ENCODE results near the gene GHSR.

Gene GHSR

GRCh38 chr3:172476347-172476746 lies 28.1 kb upstream of the GHSR start:
- no peaks in the 10 kb centered on the region for H3K79me2 ChIP-seq (ENCODE audit: insufficient read depth, low read length)
- peak overlapping the region; percentile 50 for H3K9ac ChIP-seq (ENCODE audit: low read depth, low read length)
- peak overlapping the region; percentile 65 for H3K4me2 ChIP-seq (ENCODE audit: insufficient read depth, low read length)
- ATAC-seq (ENCODE audit: insufficient read depth, low read depth) (no peak), DNase-seq (no peak)
- no peak for TF ChIP-seq EZH2 (IDR thresholded peaks at IDR 0.05; ENCODE audit: borderline replicate concordance, low read depth, low read length, severe bottlenecking)
- no peak for TF ChIP-seq CTCF (IDR thresholded peaks at IDR 0.05; ENCODE audit: borderline replicate concordance, extremely low read depth, low read length, poor library complexity, severe bottlenecking)
- H3K36me3 ChIP-seq (ENCODE audit: insufficient read depth, low read length): no peaks in the 10 kb centered on the region
- H4K20me1 ChIP-seq (ENCODE audit: insufficient read depth, low read length): no peaks in the 10 kb centered on the region
- H3K4me1 ChIP-seq (ENCODE audit: insufficient read depth, low read length): peaks cover 20% of the 10 kb centered on the region
- H3K9me3 ChIP-seq (ENCODE audit: insufficient read depth, low read length, severe bottlenecking): no peaks in the 10 kb centered on the region
- no peaks in the 10 kb centered on the region for H3K27me3 ChIP-seq (ENCODE audit: insufficient read depth, low read length, poor library complexity)
- peak overlapping the region; percentile 62 for H3K27ac ChIP-seq (ENCODE audit: low read length)
- peak overlapping the region; percentile 81 for H2AFZ ChIP-seq (ENCODE audit: low read depth, low read length)
- H3K4me3 ChIP-seq (ENCODE audit: low read depth in 1 of 2, low read length in 2 of 2): no peak overlapping the region

GRCh38 chr3:172475703-172476102 lies 27.4 kb upstream of the GHSR start:
- no peak for TF ChIP-seq CTCF (IDR thresholded peaks at IDR 0.05; ENCODE audit: borderline replicate concordance, extremely low read depth, low read length, poor library complexity, severe bottlenecking)
- TF ChIP-seq EZH2 (IDR thresholded peaks at IDR 0.05; ENCODE audit: borderline replicate concordance, low read depth, low read length, severe bottlenecking): no peak
- Histone ChIP-seq H3K4me1 (ENCODE audit: insufficient read depth, low read length) (peaks cover 20% of the 10 kb centered on the region), H3K4me2 (ENCODE audit: insufficient read depth, low read length) (no peak overlapping the region), H3K36me3 (ENCODE audit: insufficient read depth, low read length) (no peaks in the 10 kb centered on the region), H3K27me3 (ENCODE audit: insufficient read depth, low read length, poor library complexity) (no peaks in the 10 kb centered on the region), H3K9ac (ENCODE audit: low read depth, low read length) (no peak overlapping the region), H3K79me2 (ENCODE audit: insufficient read depth, low read length) (no peaks in the 10 kb centered on the region), H2AFZ (ENCODE audit: low read depth, low read length) (no peak overlapping the region), H3K9me3 (ENCODE audit: insufficient read depth, low read length, severe bottlenecking) (no peaks in the 10 kb centered on the region), H4K20me1 (ENCODE audit: insufficient read depth, low read length) (no peaks in the 10 kb centered on the region), H3K27ac (ENCODE audit: low read length) (no peak overlapping the region), H3K4me3 (ENCODE audit: low read depth in 1 of 2, low read length in 2 of 2) (no peak overlapping the region)
- DNase-seq (no peak), ATAC-seq (ENCODE audit: insufficient read depth, low read depth) (no peak)

GRCh38 chr3:172471903-172472302 lies 23.6 kb upstream of the GHSR start:
- no peak for TF ChIP-seq CTCF (IDR thresholded peaks at IDR 0.05; ENCODE audit: borderline replicate concordance, extremely low read depth, low read length, poor library complexity, severe bottlenecking)
- TF ChIP-seq EZH2 (IDR thresholded peaks at IDR 0.05; ENCODE audit: borderline replicate concordance, low read depth, low read length, severe bottlenecking): no peak
- Histone ChIP-seq H3K27me3 (ENCODE audit: insufficient read depth, low read length, poor library complexity) (no peaks in the 10 kb centered on the region), H3K9ac (ENCODE audit: low read depth, low read length) (no peak overlapping the region), H3K9me3 (ENCODE audit: insufficient read depth, low read length, severe bottlenecking) (no peaks in the 10 kb centered on the region), H2AFZ (ENCODE audit: low read depth, low read length) (no peak overlapping the region; the same call in 1 of the 2 replicates), H3K4me3 (ENCODE audit: low read depth in 1 of 2, low read length in 2 of 2) (no peak overlapping the region), H4K20me1 (ENCODE audit: insufficient read depth, low read length) (no peaks in the 10 kb centered on the region), H3K4me2 (ENCODE audit: insufficient read depth, low read length) (no peak overlapping the region), H3K27ac (ENCODE audit: low read length) (no peak overlapping the region), H3K36me3 (ENCODE audit: insufficient read depth, low read length) (no peaks in the 10 kb centered on the region), H3K79me2 (ENCODE audit: insufficient read depth, low read length) (no peaks in the 10 kb centered on the region), H3K4me1 (ENCODE audit: insufficient read depth, low read length) (peaks cover 7% of the 10 kb centered on the region)
- ATAC-seq (ENCODE audit: insufficient read depth, low read depth) (no peak), DNase-seq (no peak)

- no peak for DNase-seq
- no peaks in the 10 kb centered on the region for H3K79me2 ChIP-seq (ENCODE audit: insufficient read depth, low read length)
Measured at GRCh38 chr3:172470588-172470987, 22.3 kb upstream of the GHSR start.

More at GRCh38 chr3:172470588-172470987, 22.3 kb upstream of the GHSR start:
- no peaks in the 10 kb centered on the region for H3K27me3 ChIP-seq (ENCODE audit: insufficient read depth, low read length, poor library complexity)
- no peaks in the 10 kb centered on the region for H4K20me1 ChIP-seq (ENCODE audit: insufficient read depth, low read length)
- H3K36me3 ChIP-seq (ENCODE audit: insufficient read depth, low read length): no peaks in the 10 kb centered on the region
- no peaks in the 10 kb centered on the region for H3K9me3 ChIP-seq (ENCODE audit: insufficient read depth, low read length, severe bottlenecking)
- H3K4me3 ChIP-seq (ENCODE audit: low read depth in 1 of 2, low read length in 2 of 2): no peak overlapping the region
- H3K4me2 ChIP-seq (ENCODE audit: insufficient read depth, low read length): no peak overlapping the region
- H3K27ac ChIP-seq (ENCODE audit: low read length): no peak overlapping the region
- TF ChIP-seq EZH2 (IDR thresholded peaks at IDR 0.05; ENCODE audit: borderline replicate concordance, low read depth, low read length, severe bottlenecking): no peak
- no peak for TF ChIP-seq CTCF (IDR thresholded peaks at IDR 0.05; ENCODE audit: borderline replicate concordance, extremely low read depth, low read length, poor library complexity, severe bottlenecking)
- ATAC-seq (ENCODE audit: insufficient read depth, low read depth): no peak
- H3K9ac ChIP-seq (ENCODE audit: low read depth, low read length): no peak overlapping the region
- H2AFZ ChIP-seq (ENCODE audit: low read depth, low read length): no peak overlapping the region
- H3K4me1 ChIP-seq (ENCODE audit: insufficient read depth, low read length): no peaks in the 10 kb centered on the region

All from DND-41 (cell line).